Measurements from ENCODE around the gene SAMD4B.

GRCh38 chr19:39321832-39322176 is 20.4 kb upstream of the SAMD4B start:
- TF ChIP-seq EZH2 (IDR thresholded peaks at IDR 0.05) = no peak
- no peak for TF ChIP-seq POLR2AphosphoS5 (IDR thresholded peaks at IDR 0.05; ENCODE audit: borderline replicate concordance, low read depth, low read length)
